Ascending aorta (tissue), 2 donors: Measurements from ENCODE around the gene KCNQ1. TPM values are rescaled to one million over a fixed set of nuclear protein-coding genes. Genes with fewer than 3 reads are reported as not detected.

ENCODE experiments used
- DNase-seq, 2 donors: peaks; one replicate each; pipeline ENCODE4 v3.0.0-alpha.2; 2019; ENCODE audit warnings: low spot score in 2 of 2
- H3K27ac ChIP-seq, 2 donors: fragments of 200-600 bp; sonication (generic); one replicate each; pipeline ENCODE4 v1.5.1; 2016 to 2017; ENCODE audit warnings: mild to moderate bottlenecking in 1 of 2
- H3K27me3 ChIP-seq: fragments of 200-600 bp; sonication (generic); one replicate; pipeline ENCODE4 v1.5.1; 2017
- H3K36me3 ChIP-seq, 2 donors: fragments of 200-600 bp; sonication (generic); one replicate each; pipeline ENCODE4 v1.5.1; 2016
- H3K4me1 ChIP-seq, 2 donors: fragments of 200-600 bp; sonication (generic); one replicate each; pipeline ENCODE4 v1.5.1; 2016 to 2017; ENCODE audit warnings: mild to moderate bottlenecking in 1 of 2
- H3K4me3 ChIP-seq, 2 donors: fragments of 200-600 bp; sonication (generic); one replicate each; pipeline ENCODE4 v1.5.1; 2016 to 2017; ENCODE audit warnings: mild to moderate bottlenecking in 1 of 2
- H3K9me3 ChIP-seq, 2 donors: fragments of 200-600 bp; sonication (generic); one replicate each; pipeline ENCODE4 v1.5.1; 2016
- CTCF ChIP-seq, 3 experiments: fragments of 200-600 bp in 2 of 3; fragments of 450-650 bp in 1 of 3; sonication (generic) in 2 of 3; IDR thresholded peaks; one replicate each; pipeline ENCODE4 v1.5.1; 2016 to 2019; ENCODE audit warnings: antibody characterized with exemption in 3 of 3, mild to moderate bottlenecking in 1 of 3, moderate library complexity in 1 of 3
- intact Hi-C: fragments of 100-400 bp; cut with DNase I; formaldehyde crosslinking; loops from one replicate; pipeline ENCODE4 v1.15.1; 2023
- total RNA-seq: library from RNA; depleted of rRNA; stranded (reverse); fragments of >200 nt; gene quantifications from one replicate; pipeline ENCODE4 v1.1.0, GENCODE V29; 2016

KCNQ1 gene
- total RNA-seq, 1 donor from 2014 or later = 2.3 TPM

DNA sequence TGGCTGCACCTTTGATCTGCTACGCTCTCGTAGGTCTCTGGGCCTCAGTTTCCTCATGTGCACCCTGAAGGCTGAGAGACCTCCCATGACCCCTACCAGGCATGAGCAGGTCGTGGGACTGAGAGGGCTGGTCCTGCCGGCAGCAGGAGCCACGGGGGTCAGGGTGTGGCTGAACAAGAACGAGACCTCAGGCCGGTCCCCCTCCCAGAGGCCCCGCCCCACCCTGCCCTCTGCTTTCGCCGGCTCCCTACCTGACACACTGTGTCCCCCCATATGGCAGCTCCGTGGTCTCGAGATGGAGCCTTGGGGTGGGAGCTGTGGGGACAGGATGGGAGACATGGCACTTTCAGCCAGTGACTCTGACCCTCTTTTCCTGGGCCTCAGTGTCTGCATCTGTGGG, 400.2 kb downstream of the KCNQ1 start:
- H3K27ac ChIP-seq = no peak overlapping the region
- no peaks in the 10 kb centered on the region for H3K4me1 ChIP-seq
- H3K9me3 ChIP-seq = no peaks in the 10 kb centered on the region
- H3K4me3 ChIP-seq = no peak overlapping the region
- intact Hi-C loops = no loop called here
- no peak for TF ChIP-seq CTCF (IDR thresholded peaks at IDR 0.05)
- no peak for DNase-seq
- H3K36me3 ChIP-seq = no peaks in the 10 kb centered on the region
- H3K27me3 ChIP-seq = no peaks in the 10 kb centered on the region

DNA sequence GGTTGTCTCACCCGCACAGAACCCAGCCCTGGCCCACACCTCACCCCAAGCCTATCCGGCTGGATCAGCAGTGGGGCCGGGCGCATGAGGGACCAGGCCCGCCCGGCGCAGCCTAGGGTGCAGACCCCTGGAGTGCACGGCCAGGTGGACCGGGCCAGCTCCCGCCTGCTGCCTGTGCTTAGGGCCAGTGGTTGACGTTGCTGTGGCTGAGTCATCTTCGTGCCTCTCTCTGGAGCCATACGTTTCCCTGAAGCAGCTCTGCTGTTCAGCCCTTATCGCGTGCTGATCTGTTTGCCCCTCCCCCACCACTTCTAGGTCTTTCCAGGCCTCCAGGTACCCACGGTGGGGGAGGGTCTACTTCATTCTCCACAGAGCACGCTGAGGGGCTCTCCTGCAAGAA, 401.2 kb downstream of the KCNQ1 start:
- intact Hi-C loops = no loop called here
- Histone ChIP-seq H3K9me3 (no peaks in the 10 kb centered on the region), H3K4me3 (no peak overlapping the region), H3K36me3 (no peaks in the 10 kb centered on the region), H3K27me3 (no peaks in the 10 kb centered on the region), H3K4me1 (no peaks in the 10 kb centered on the region), H3K27ac (no peak overlapping the region)
- no peak for TF ChIP-seq CTCF (IDR thresholded peaks at IDR 0.05)
- no peak for DNase-seq

DNA sequence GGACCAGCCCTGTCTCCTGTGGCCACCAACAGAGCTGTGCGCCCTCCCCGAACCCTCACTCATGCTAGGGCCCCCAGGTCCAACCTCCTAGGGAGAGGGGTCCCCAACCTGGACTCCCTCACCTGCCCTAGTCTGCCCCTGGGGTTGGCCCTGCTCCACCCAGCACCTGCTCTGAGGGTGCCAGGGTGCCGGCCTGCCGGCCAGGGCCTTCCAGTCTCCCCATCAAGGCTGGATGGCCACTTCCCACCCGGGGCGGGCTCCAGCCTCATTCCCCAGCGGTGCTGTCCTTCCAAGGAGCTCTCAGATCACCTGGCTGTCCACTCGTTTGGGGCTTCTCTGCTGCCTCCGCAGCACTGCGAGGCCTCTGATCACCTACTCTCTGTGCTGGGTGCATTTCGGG, 401.7 kb downstream of the KCNQ1 start:
- intact Hi-C loops = no loop called here
- TF ChIP-seq CTCF (IDR thresholded peaks at IDR 0.05) = no peak
- Histone ChIP-seq H3K27ac (no peak overlapping the region), H3K36me3 (no peaks in the 10 kb centered on the region), H3K27me3 (no peaks in the 10 kb centered on the region), H3K4me3 (no peak overlapping the region), H3K4me1 (no peaks in the 10 kb centered on the region), H3K9me3 (no peaks in the 10 kb centered on the region)
- no peak for DNase-seq

GRCh38 chr11:2847561-2847960, 402.8 kb downstream of the KCNQ1 start:
- no peak for DNase-seq
- Histone ChIP-seq H3K4me3 (no peak overlapping the region), H3K27ac (no peak overlapping the region), H3K9me3 (no peaks in the 10 kb centered on the region), H3K27me3 (no peaks in the 10 kb centered on the region), H3K4me1 (no peaks in the 10 kb centered on the region), H3K36me3 (no peaks in the 10 kb centered on the region)
- TF ChIP-seq CTCF (IDR thresholded peaks at IDR 0.05) = no peak
- intact Hi-C loops = no loop called here

GRCh38 chr11:2848497-2848896, 403.7 kb downstream of the KCNQ1 start:
- Histone ChIP-seq H3K27me3 (no peaks in the 10 kb centered on the region), H3K27ac (no peak overlapping the region), H3K9me3 (no peaks in the 10 kb centered on the region), H3K4me3 (no peak overlapping the region), H3K36me3 (no peaks in the 10 kb centered on the region), H3K4me1 (no peaks in the 10 kb centered on the region)
- intact Hi-C loops = no loop called here
- no peak for TF ChIP-seq CTCF (IDR thresholded peaks at IDR 0.05)
- no peak for DNase-seq
